Activated T-helper 1 cell treated with anti-CD3 and anti-CD28 coated beads, Interleukin-2, amount 50 U/mL, for 16 hours (primary cell): ENCODE data around the gene SYNJ2BP.

Experiments used
- DNase-seq, 2 donors: peaks; one replicate each; pipeline ENCODE4 v3.0.0-alpha.2; 2020; ENCODE audit warnings: low read depth in 1 of 2, low spot score in 1 of 2

The SYNJ2BP gene

GRCh38 chr14:70392676-70393075, 24.2 kb downstream of the SYNJ2BP start:
- no peak for DNase-seq

DNA sequence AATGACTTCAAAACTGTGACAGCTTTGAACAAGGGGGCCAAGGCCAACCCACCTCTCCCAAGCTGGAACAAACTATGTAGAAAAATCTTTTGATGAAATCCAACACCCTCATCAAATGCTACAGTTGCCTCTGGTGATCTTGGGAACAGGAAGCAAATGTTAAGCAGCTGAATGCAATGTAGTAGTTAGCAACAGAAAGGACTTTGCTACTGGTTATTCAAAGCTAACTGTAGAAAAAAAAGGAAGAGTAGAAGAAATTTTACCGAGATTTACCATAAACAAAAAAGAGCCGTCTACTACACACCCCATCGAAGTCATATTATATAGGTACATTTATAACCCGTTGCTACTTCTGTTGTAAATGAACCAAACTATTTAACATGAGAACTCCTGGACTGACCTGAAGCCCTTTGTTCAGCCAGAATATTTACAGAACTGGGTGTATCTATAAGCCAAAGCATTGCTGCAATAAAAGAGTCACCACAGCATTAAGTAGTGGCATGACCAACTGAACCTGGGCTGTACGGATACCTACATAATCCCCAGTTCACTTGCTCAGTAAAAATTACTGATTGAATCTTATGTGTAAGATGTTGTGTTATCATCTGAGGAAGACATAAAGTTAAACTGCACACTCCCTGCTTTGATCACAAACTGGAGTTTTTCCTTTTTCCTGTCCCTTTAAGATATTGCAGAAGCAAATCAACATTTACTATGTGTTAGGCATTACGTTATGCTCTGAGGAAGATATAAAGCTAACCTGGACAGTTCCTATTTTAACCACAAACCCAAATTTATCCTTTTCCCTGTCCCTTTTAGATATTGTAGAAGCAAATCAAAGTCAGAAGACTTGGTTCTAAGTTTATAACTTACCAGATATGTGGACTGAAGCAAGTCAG, 25.1 kb downstream of the SYNJ2BP start:
- no peak for DNase-seq

DNA sequence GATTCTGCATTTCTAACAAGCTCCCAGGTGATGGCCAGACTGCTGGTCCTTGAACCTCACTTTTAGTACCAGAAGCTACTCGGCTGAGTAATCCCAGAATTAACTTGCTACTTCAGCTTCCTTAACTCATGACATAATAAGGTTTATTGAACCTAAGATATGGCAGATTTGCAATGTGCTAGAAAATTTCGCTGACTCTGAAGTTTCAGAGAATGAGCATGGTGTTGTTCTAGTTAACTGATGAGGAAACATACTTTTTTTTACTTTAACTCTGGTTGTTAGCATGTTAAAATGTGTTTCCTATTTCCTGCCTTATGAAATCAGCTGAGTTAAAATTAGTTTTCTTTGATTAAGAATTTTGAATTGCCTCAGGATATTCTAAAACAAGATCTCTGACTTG, 34.4 kb downstream of the SYNJ2BP start:
- no peak for DNase-seq

DNA sequence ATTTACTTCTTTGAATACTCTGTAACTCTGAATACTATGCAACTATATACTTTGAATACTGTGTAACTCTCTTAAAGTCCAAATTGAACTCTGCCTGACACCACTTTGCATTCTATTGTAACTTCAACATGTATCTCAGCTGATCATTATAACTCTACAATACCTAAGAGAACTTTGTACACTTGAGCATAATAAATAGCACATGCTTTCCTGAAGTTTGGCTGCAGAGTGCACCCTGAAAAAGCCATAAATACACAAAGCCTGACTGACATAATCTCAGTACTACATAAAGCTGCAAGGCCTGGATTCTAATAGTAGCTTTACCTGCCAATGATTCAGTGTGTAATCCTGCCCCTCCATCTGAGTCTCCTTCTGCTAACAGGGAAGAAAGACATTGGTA, 36.1 kb downstream of the SYNJ2BP start:
- no peak for DNase-seq

GRCh38 chr14:70378696-70379095, 38.2 kb downstream of the SYNJ2BP start:
- DNase-seq: no peak
